HFF-Myc (cell line): ENCODE measurements around the gene RERG.
"Not testable (repeated sequence)": the region's sequence is repeated elsewhere in the genome, so short reads cannot be mapped to it uniquely, and the experiment has no call there.

Source experiments
- DNase-seq: peaks from one replicate; pipeline ENCODE4 v3.0.0-alpha.2; 2011; ENCODE audit warnings: low read depth; ENCODE audit errors: extremely low read depth
- H3K4me3 ChIP-seq: replicated peaks from 2 replicates; pipeline ENCODE4 v1.5.1; 2011; ENCODE audit warnings: low read depth, mild to moderate bottlenecking, control low read depth, low read length
- CTCF ChIP-seq: IDR thresholded peaks from 2 replicates; pipeline ENCODE4 v1.5.1; 2012; ENCODE audit warnings: mild to moderate bottlenecking, low read depth, low read length, control low read depth; ENCODE audit errors: missing control alignments

Gene RERG

GRCh38 chr12:15116983-15117382 is 104.2 kb downstream of the RERG start:
- no peak overlapping the region for H3K4me3 ChIP-seq
- no peak for DNase-seq
- no peak for TF ChIP-seq CTCF

GRCh38 chr12:15116086-15116485 is 105.1 kb downstream of the RERG start:
- no peak for TF ChIP-seq CTCF
- no peak overlapping the region for H3K4me3 ChIP-seq
- no peak for DNase-seq

GRCh38 chr12:15115434-15115833 is 105.8 kb downstream of the RERG start:
- no peak for TF ChIP-seq CTCF
- no peak for DNase-seq
- no peak overlapping the region for H3K4me3 ChIP-seq

GRCh38 chr12:15114501-15114900 is 106.7 kb downstream of the RERG start:
- no peak for DNase-seq
- TF ChIP-seq CTCF, result no peak
- H3K4me3 ChIP-seq, result no peak overlapping the region

GRCh38 chr12:15092826-15093225 is 128.4 kb downstream of the RERG start:
- no peak for DNase-seq
- no peak overlapping the region for H3K4me3 ChIP-seq
- no peak for TF ChIP-seq CTCF

- no peak for TF ChIP-seq CTCF
- DNase-seq, result no peak
- H3K4me3 ChIP-seq, result no peak overlapping the region
Observed at GRCh38 chr12:15090441-15090840, 130.8 kb downstream of the RERG start.

- no peak for DNase-seq
- TF ChIP-seq CTCF, result no peak
- no peak overlapping the region for H3K4me3 ChIP-seq
Observed at GRCh38 chr12:15088105-15088504, 133.1 kb downstream of the RERG start.

GRCh38 chr12:15077751-15078150 is 143.5 kb downstream of the RERG start:
- not testable (repeated sequence) for DNase-seq

More at GRCh38 chr12:15077751-15078150, 143.5 kb downstream of the RERG start:
- not testable (repeated sequence) for H3K4me3 ChIP-seq
